Activated naive CD8-positive, alpha-beta T cell treated with anti-CD3 and anti-CD28 coated beads, Interleukin-2, amount 10 ng/mL, durations not matched to agents 7 days and 5 days (primary cell): Measurements from ENCODE around the gene LIN28B. TPM values are rescaled to one million over a fixed set of nuclear protein-coding genes. Genes with fewer than 3 reads are reported as not detected.
"Not testable (repeated sequence)": the region's sequence is repeated elsewhere in the genome, so short reads cannot be mapped to it uniquely, and the experiment has no call there.

Source experiments
- ATAC-seq: fragments of 150-1000 bp; cut with Tn5 transposase; one replicate; pipeline ENCODE4 v1.10.0; 2021; ENCODE audit warnings: low read depth, moderate library complexity
- POLR2A ChIA-PET: fragments of 350-600 bp; sonication (Branson Sonifier 250); formaldehyde crosslinking; loops from one replicate; lab custom pipeline; 2021; ENCODE audit warnings: antibody characterized with exemption; lab: Charles Lee
- DNase-seq: peaks from one replicate; pipeline ENCODE4 v3.0.0; 2021
- H3K27ac Mint-ChIP-seq: one replicate; pipeline ENCODE4 v1.8.0; 2022; ENCODE audit warnings: mild to moderate bottlenecking, mixed read lengths
- H3K27me3 Mint-ChIP-seq: one replicate; pipeline ENCODE4 v1.8.0; 2022; ENCODE audit warnings: mild to moderate bottlenecking, moderate library complexity, mixed read lengths
- H3K36me3 Mint-ChIP-seq: one replicate; pipeline ENCODE4 v1.8.0; 2021; ENCODE audit warnings: mild to moderate bottlenecking, mixed read lengths
- H3K4me1 Mint-ChIP-seq: one replicate; pipeline ENCODE4 v1.8.0; 2021; ENCODE audit warnings: mixed read lengths
- H3K4me3 Mint-ChIP-seq: one replicate; pipeline ENCODE4 v1.8.0; 2022; ENCODE audit warnings: mild to moderate bottlenecking, moderate library complexity, mixed read lengths
- H3K9me3 Mint-ChIP-seq: one replicate; pipeline ENCODE4 v1.8.0; 2021; ENCODE audit warnings: mixed read lengths
- total RNA-seq, 2 experiments: library from RNA; stranded (reverse); gene quantifications; one replicate each; pipeline ENCODE4 v1.2.3, GENCODE V29; 2021

The LIN28B gene
- total RNA-seq, 2 experiments from 2014 or later: not detected

- H3K36me3 Mint-ChIP-seq: peaks cover 3% of the 10 kb centered on the region
- ATAC-seq: no peak
- H3K9me3 Mint-ChIP-seq: peaks cover 3% of the 10 kb centered on the region
- H3K4me3 Mint-ChIP-seq: no peak overlapping the region
- DNase-seq: no peak
- POLR2A ChIA-PET: no interaction called here
- H3K27me3 Mint-ChIP-seq: peaks cover 49% of the 10 kb centered on the region
- H3K27ac Mint-ChIP-seq: no peak overlapping the region
- peaks cover 2% of the 10 kb centered on the region for H3K4me1 Mint-ChIP-seq
Measured at GRCh38 chr6:104949206-104949605, 7.7 kb upstream of the LIN28B start.

GRCh38 chr6:104951677-104952076, 5.2 kb upstream of the LIN28B start:
- Mint-ChIP-seq H3K4me1 (peaks cover 3% of the 10 kb centered on the region), H3K27me3 (peaks cover 59% of the 10 kb centered on the region), H3K36me3 (peaks cover 5% of the 10 kb centered on the region), H3K4me3 (no peak overlapping the region), H3K9me3 (peaks cover 5% of the 10 kb centered on the region), H3K27ac (no peak overlapping the region)
- no peak for ATAC-seq
- POLR2A ChIA-PET: no interaction called here
- DNase-seq: no peak

GRCh38 chr6:104952911-104953399, 4.0 kb upstream of the LIN28B start:
- H3K4me3 Mint-ChIP-seq: peak overlapping the region; percentile 19
- H3K9me3 Mint-ChIP-seq: peaks cover 5% of the 10 kb centered on the region
- POLR2A ChIA-PET: no interaction called here
- H3K4me1 Mint-ChIP-seq: peaks cover 8% of the 10 kb centered on the region
- DNase-seq: no peak
- ATAC-seq: no peak
- H3K27me3 Mint-ChIP-seq: peaks cover 68% of the 10 kb centered on the region
- H3K36me3 Mint-ChIP-seq: peaks cover 5% of the 10 kb centered on the region
- H3K27ac Mint-ChIP-seq: no peak overlapping the region

- DNase-seq, H3K27ac Mint-ChIP-seq, H3K36me3 Mint-ChIP-seq, ATAC-seq, H3K9me3 Mint-ChIP-seq, POLR2A ChIA-PET: not testable (repeated sequence)
- Mint-ChIP-seq H3K4me1 (peaks cover 11% of the 10 kb centered on the region), H3K4me3 (peak overlapping the region; percentile 19), H3K27me3 (peaks cover 75% of the 10 kb centered on the region)
Measured at GRCh38 chr6:104953400-104954189, 3.3 kb upstream of the LIN28B start.

GRCh38 chr6:104954190-104954797, 2.6 kb upstream of the LIN28B start:
- Mint-ChIP-seq H3K27me3 (peaks cover 82% of the 10 kb centered on the region), H3K4me1 (peaks cover 14% of the 10 kb centered on the region), H3K36me3 (peaks cover 5% of the 10 kb centered on the region), H3K4me3 (no peak overlapping the region), H3K27ac (no peak overlapping the region), H3K9me3 (peaks cover 5% of the 10 kb centered on the region)
- ATAC-seq (no peak), DNase-seq (no peak)
- POLR2A ChIA-PET: no interaction called here

GRCh38 chr6:104955491-104955890, 1.4 kb upstream of the LIN28B start:
- POLR2A ChIA-PET: no interaction called here
- no peak overlapping the region for H3K27ac Mint-ChIP-seq
- H3K4me3 Mint-ChIP-seq: no peak overlapping the region
- peaks cover 5% of the 10 kb centered on the region for H3K9me3 Mint-ChIP-seq
- no peak for ATAC-seq
- peaks cover 86% of the 10 kb centered on the region for H3K27me3 Mint-ChIP-seq
- H3K4me1 Mint-ChIP-seq: peaks cover 14% of the 10 kb centered on the region
- peaks cover 5% of the 10 kb centered on the region for H3K36me3 Mint-ChIP-seq
- no peak for DNase-seq

GRCh38 chr6:104955927-104956730, 778 bp upstream of the LIN28B start:
- Mint-ChIP-seq H3K9me3 (peaks cover 5% of the 10 kb centered on the region), H3K27ac (no peak overlapping the region), H3K36me3 (peaks cover 5% of the 10 kb centered on the region), H3K4me1 (peaks cover 14% of the 10 kb centered on the region), H3K27me3 (peaks cover 84% of the 10 kb centered on the region), H3K4me3 (no peak overlapping the region)
- ATAC-seq (no peak), DNase-seq (no peak)
- POLR2A ChIA-PET: no interaction called here

- Mint-ChIP-seq H3K36me3 (peaks cover 5% of the 10 kb centered on the region), H3K9me3 (peaks cover 5% of the 10 kb centered on the region), H3K27me3 (peaks cover 71% of the 10 kb centered on the region), H3K4me3 (peak overlapping the region; percentile 54), H3K4me1 (peaks cover 14% of the 10 kb centered on the region), H3K27ac (no peak overlapping the region)
- DNase-seq: no peak
- POLR2A ChIA-PET: no interaction called here
- ATAC-seq: no peak
Measured at GRCh38 chr6:104957301-104958177, 632 bp downstream of the LIN28B start.

- Mint-ChIP-seq H3K4me3 (no peak overlapping the region), H3K4me1 (peaks cover 12% of the 10 kb centered on the region), H3K27ac (no peak overlapping the region), H3K36me3 (peaks cover 2% of the 10 kb centered on the region), H3K27me3 (peaks cover 63% of the 10 kb centered on the region), H3K9me3 (peaks cover 3% of the 10 kb centered on the region)
- DNase-seq (no peak), ATAC-seq (no peak)
- POLR2A ChIA-PET: no interaction called here
Measured at GRCh38 chr6:104958178-104959025, 1.5 kb downstream of the LIN28B start.

- ATAC-seq (no peak), DNase-seq (no peak)
- Mint-ChIP-seq H3K9me3 (peaks cover 2% of the 10 kb centered on the region), H3K27ac (no peak overlapping the region), H3K27me3 (peaks cover 54% of the 10 kb centered on the region), H3K36me3 (peaks cover 2% of the 10 kb centered on the region), H3K4me1 (peaks cover 12% of the 10 kb centered on the region), H3K4me3 (no peak overlapping the region)
- POLR2A ChIA-PET: no interaction called here
Measured at GRCh38 chr6:104959026-104959858, 2.3 kb downstream of the LIN28B start.

GRCh38 chr6:104969108-104969507, 12.2 kb downstream of the LIN28B start:
- no peak overlapping the region for H3K4me3 Mint-ChIP-seq
- POLR2A ChIA-PET: no interaction called here
- no peak overlapping the region for H3K27ac Mint-ChIP-seq
- no peak for ATAC-seq
- H3K36me3 Mint-ChIP-seq: no peaks in the 10 kb centered on the region
- H3K4me1 Mint-ChIP-seq: no peaks in the 10 kb centered on the region
- H3K9me3 Mint-ChIP-seq: no peaks in the 10 kb centered on the region
- DNase-seq: no peak
- peaks cover 10% of the 10 kb centered on the region for H3K27me3 Mint-ChIP-seq
